Trophoblast cell (in vitro differentiated cells and primary cell): ENCODE measurements around the gene TMEM9.

Experiments
- DNase-seq, 2 donors: peaks; one replicate each; pipeline ENCODE4 v3.0.0-alpha.2; 2016
- H2AFZ ChIP-seq: 2 replicates; pipeline ENCODE4 v1.6.1; 2013; ENCODE audit warnings: low read length, moderate library complexity, mild to moderate bottlenecking; ENCODE audit not compliant: insufficient read depth, poor library complexity
- H2AK5ac ChIP-seq: 2 replicates; pipeline ENCODE4 v1.6.1; 2013; ENCODE audit warnings: mild to moderate bottlenecking, low read length
- H2BK120ac ChIP-seq: 2 replicates; pipeline ENCODE4 v1.6.1; 2013; ENCODE audit warnings: low read length, mild to moderate bottlenecking, moderate library complexity; ENCODE audit not compliant: insufficient read depth, poor library complexity
- H2BK12ac ChIP-seq: 2 replicates; pipeline ENCODE4 v1.6.1; 2013; ENCODE audit warnings: mild to moderate bottlenecking, low read length, moderate library complexity
- H2BK5ac ChIP-seq: 2 replicates; pipeline ENCODE4 v1.6.1; 2013; ENCODE audit warnings: low read length, low read depth, moderate library complexity, mild to moderate bottlenecking; ENCODE audit not compliant: poor library complexity
- H3K14ac ChIP-seq: 2 replicates; pipeline ENCODE4 v1.6.1; 2013; ENCODE audit warnings: mild to moderate bottlenecking, low read length
- H3K18ac ChIP-seq: 2 replicates; pipeline ENCODE4 v1.6.1; 2013; ENCODE audit warnings: mild to moderate bottlenecking, low read length
- H3K23ac ChIP-seq: 2 replicates; pipeline ENCODE4 v1.6.1; 2013; ENCODE audit warnings: low read length
- H3K27ac ChIP-seq: 2 replicates; pipeline ENCODE4 v1.5.1; 2013; ENCODE audit warnings: low read depth, mild to moderate bottlenecking, inconsistent platforms, low read length, moderate library complexity
- H3K27me3 ChIP-seq: 2 replicates; pipeline ENCODE4 v1.6.1; 2013; ENCODE audit warnings: inconsistent platforms, mild to moderate bottlenecking, low read length, moderate library complexity; ENCODE audit not compliant: insufficient read depth
- H3K36me3 ChIP-seq, 2 experiments: 1 replicate in 1 of 2; 2 replicates in 1 of 2; pipeline ENCODE4 v1.6.1; 2013; ENCODE audit warnings: low read length in 2 of 2, mild to moderate bottlenecking in 2 of 2, moderate library complexity in 1 of 2; ENCODE audit not compliant: insufficient read depth in 2 of 2, control insufficient read depth in 1 of 2
- H3K4ac ChIP-seq: 2 replicates; pipeline ENCODE4 v1.6.1; 2013; ENCODE audit warnings: low read depth, mild to moderate bottlenecking, low read length, moderate library complexity
- H3K4me1 ChIP-seq, 2 experiments: 1 replicate in 1 of 2; 2 replicates in 1 of 2; pipeline ENCODE4 v1.6.1; 2013; ENCODE audit warnings: low read length in 2 of 2, mild to moderate bottlenecking in 2 of 2, moderate library complexity in 1 of 2; ENCODE audit not compliant: insufficient read depth in 2 of 2, control insufficient read depth in 1 of 2
- H3K4me2 ChIP-seq: 2 replicates; pipeline ENCODE4 v1.6.1; 2013; ENCODE audit warnings: inconsistent platforms, mild to moderate bottlenecking, low read length, moderate library complexity
- H3K4me3 ChIP-seq: 2 replicates; pipeline ENCODE4 v1.5.1; 2013; ENCODE audit warnings: mild to moderate bottlenecking, low read depth, low read length, inconsistent platforms
- H3K79me1 ChIP-seq: one replicate; pipeline ENCODE4 v1.6.1; 2013; ENCODE audit warnings: low read length
- H3K79me2 ChIP-seq: 2 replicates; pipeline ENCODE4 v1.6.1; 2013; ENCODE audit warnings: low read length, mild to moderate bottlenecking; ENCODE audit not compliant: control insufficient read depth, insufficient read depth, poor library complexity
- H3K9ac ChIP-seq: 2 replicates; pipeline ENCODE4 v1.6.1; 2013; ENCODE audit warnings: mild to moderate bottlenecking, low read length
- H3K9me3 ChIP-seq: 2 replicates; pipeline ENCODE4 v1.6.1; 2013; ENCODE audit warnings: low read depth, mild to moderate bottlenecking, control low read depth, inconsistent platforms, low read length; ENCODE audit not compliant: insufficient read depth
- H4K12ac ChIP-seq: 2 replicates; pipeline ENCODE4 v1.6.1; 2013; ENCODE audit warnings: low read depth, mild to moderate bottlenecking, low read length, moderate library complexity
- H4K8ac ChIP-seq: 2 replicates; pipeline ENCODE4 v1.6.1; 2013; ENCODE audit warnings: low read depth, mild to moderate bottlenecking, low read length, moderate library complexity
- H4K91ac ChIP-seq: one replicate; pipeline ENCODE4 v1.6.1; 2013; ENCODE audit warnings: low read depth, mild to moderate bottlenecking, low read length, moderate library complexity
- WGBS: extraction: QIAGEN DNeasy Blood & Tissue Kit; methylation state at CpG from one replicate; pipeline ENCODE4 v1.1.7; 2013; ENCODE audit warnings: missing lambda C conversion rate; ENCODE audit not compliant: insufficient read length, insufficient coverage; ENCODE audit errors: extremely low coverage; 5-methylcytosine and 5-hydroxymethylcytosine counted together

The TMEM9 gene

DNA sequence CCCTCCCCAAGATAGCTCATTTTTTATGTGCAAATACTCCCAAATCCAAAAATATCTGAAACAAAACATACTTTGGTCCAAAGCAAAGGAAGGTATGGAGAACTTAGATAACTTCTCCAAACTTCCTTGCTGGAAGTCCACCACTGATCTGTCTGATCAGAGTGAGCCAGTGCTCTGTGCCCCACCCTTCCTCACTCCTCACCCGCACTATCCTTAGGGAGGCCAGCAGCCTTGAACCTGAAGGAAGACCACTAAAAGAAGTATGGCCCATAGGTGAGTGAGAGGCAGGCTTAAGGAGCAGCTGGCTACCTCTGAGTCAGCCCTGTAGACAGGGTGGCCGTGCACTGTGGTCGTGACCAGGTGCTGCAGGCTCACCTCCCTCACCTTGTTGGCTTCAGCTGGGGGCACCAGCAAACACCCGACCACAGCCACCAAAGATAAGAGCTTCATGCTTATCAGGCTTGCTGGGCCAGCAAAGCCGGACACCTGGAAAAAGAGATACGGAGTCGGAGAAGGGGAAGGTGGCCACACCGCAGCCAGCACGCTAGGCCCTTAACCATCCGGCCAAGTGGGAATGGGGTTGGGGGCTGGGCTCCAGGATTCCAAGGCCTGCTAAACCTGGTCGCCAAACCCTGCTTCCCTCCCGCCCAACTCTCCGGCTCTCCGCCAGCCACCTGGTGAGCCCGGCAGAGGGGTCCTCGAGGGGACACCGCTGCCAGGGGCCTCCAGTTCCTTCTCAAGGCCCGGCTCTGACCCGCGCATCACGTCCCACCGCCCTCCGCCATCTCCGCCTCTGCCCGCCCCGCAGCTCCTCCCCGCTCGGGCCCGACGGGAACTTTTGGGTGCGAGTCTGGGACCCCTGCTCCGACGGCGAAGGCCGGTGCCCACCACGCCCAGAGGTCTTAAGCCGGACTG, 543 bp downstream of the TMEM9 start:
- Histone ChIP-seq H4K91ac (peak overlapping the region; percentile 56), H2AK5ac (peak overlapping the region; percentile 93), H3K14ac (peak overlapping the region; percentile 88), H2BK5ac (peak overlapping the region; percentile 52), H3K4me2 (peak overlapping the region; percentile 86), H3K27ac (no peak overlapping the region), H3K9ac (peak overlapping the region; percentile 88), H3K36me3 (peaks cover 13 to 28% of the 10 kb centered on the region in 2 experiments), H3K18ac (peak overlapping the region; percentile 60), H3K79me2 (peaks cover 11% of the 10 kb centered on the region), H2BK12ac (peak overlapping the region; percentile 51), H3K4ac (peak overlapping the region; percentile 44), H3K9me3 (no peaks in the 10 kb centered on the region), H2BK120ac (peak overlapping the region; percentile 76), H3K27me3 (no peaks in the 10 kb centered on the region), H4K8ac (peak overlapping the region; percentile 61), H2AFZ (peak overlapping the region; percentile 66), H3K23ac (no peak overlapping the region), H4K12ac (peak overlapping the region; percentile 60), H3K4me1 (peaks cover 9 to 10% of the 10 kb centered on the region in 2 experiments), H3K79me1 (peaks cover 14% of the 10 kb centered on the region), H3K4me3 (peak overlapping the region; percentile 86)
- peak in 1 of 2 donors; percentile 37 for DNase-seq
- no CpG with 5 or more reads among the region's 37 CpGs for WGBS

DNA sequence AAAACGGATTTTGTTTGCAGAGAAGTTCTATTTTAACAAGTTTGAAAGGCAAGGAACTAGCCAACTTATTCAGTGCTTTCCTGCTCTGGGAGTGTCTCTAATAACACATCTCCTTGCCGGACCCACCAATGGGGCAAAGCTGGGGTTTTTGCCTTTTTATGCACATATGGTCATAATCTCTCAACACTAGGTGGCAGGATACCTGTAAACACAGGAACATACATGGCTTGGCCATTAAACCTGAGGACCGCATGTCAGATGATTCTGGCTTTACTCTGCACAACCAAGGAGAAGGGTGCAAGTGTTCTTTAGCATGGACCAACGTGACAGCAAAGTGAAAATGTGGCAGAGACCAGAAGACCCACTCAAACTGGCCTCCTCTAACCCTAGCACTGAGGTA, 4.9 kb downstream of the TMEM9 start:
- Histone ChIP-seq H3K4ac (no peak overlapping the region), H3K9me3 (no peaks in the 10 kb centered on the region), H2BK120ac (no peak overlapping the region), H3K4me1 (peaks cover 3 to 4% of the 10 kb centered on the region in 2 experiments), H4K91ac (no peak overlapping the region), H3K18ac (no peak overlapping the region), H3K27me3 (no peaks in the 10 kb centered on the region), H3K4me2 (no peak overlapping the region), H2AFZ (no peak overlapping the region), H3K27ac (no peak overlapping the region), H2BK5ac (no peak overlapping the region), H3K79me1 (peaks cover 8% of the 10 kb centered on the region), H4K12ac (no peak overlapping the region), H3K14ac (no peak overlapping the region), H3K23ac (no peak overlapping the region), H3K79me2 (peaks cover 8% of the 10 kb centered on the region), H2AK5ac (no peak overlapping the region), H3K36me3 (peaks cover 49 to 70% of the 10 kb centered on the region in 2 experiments), H3K4me3 (no peak overlapping the region), H3K9ac (no peak overlapping the region), H2BK12ac (no peak overlapping the region), H4K8ac (no peak overlapping the region)
- no CpG with 5 or more reads among the region's 4 CpGs for WGBS
- DNase-seq, result peak; percentile 19 to 80

DNA sequence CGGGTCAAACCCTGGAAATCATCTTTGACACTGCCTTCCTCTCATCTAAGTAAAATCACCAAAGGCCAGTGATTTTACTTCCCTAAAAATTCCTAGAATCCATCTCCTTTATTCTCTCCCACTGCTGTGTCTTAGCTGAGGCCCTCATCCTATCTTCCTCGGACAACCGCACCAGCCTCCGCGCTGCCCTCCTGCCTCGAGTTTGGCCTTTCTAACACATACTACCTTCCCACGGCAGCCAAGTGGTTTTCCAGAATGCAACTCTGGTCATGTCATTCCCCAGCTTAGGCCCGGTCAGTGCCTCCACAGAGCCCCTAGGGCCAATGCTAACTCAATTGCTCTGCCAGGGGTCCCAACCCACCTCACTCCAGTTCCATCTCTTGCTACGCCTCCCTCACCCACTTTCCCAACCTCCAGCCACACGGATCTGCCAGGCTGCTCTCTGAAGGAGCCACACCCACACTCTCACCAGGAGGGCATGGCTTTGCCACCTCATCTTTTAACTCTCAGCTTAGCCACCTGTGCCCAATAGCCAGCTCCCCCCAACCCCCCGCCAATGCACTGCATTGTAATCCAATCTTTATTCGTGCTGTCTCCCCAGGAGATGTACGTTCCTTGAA, 6.8 kb downstream of the TMEM9 start:
- no CpG with 5 or more reads among the region's 13 CpGs for WGBS
- H3K27me3 ChIP-seq, result no peaks in the 10 kb centered on the region
- no peak overlapping the region for H3K4me2 ChIP-seq
- no peak overlapping the region for H3K4ac ChIP-seq
- H3K14ac ChIP-seq, result no peak overlapping the region
- no peaks in the 10 kb centered on the region for H3K4me1 ChIP-seq
- H3K23ac ChIP-seq, result no peak overlapping the region
- H2BK120ac ChIP-seq, result no peak overlapping the region
- H3K27ac ChIP-seq, result no peak overlapping the region
- no peaks in the 10 kb centered on the region for H3K79me2 ChIP-seq
- no peak overlapping the region for H3K4me3 ChIP-seq
- no peak for DNase-seq
- H3K9me3 ChIP-seq, result no peaks in the 10 kb centered on the region
- no peaks in the 10 kb centered on the region for H3K79me1 ChIP-seq
- no peak overlapping the region for H2AFZ ChIP-seq
- no peak overlapping the region for H4K91ac ChIP-seq
- H2BK12ac ChIP-seq, result no peak overlapping the region
- no peak overlapping the region for H4K8ac ChIP-seq
- no peak overlapping the region for H3K18ac ChIP-seq
- no peak overlapping the region for H2AK5ac ChIP-seq
- H3K9ac ChIP-seq, result no peak overlapping the region
- peaks cover 66 to 89% of the 10 kb centered on the region in 2 experiments for H3K36me3 ChIP-seq
- no peak overlapping the region for H2BK5ac ChIP-seq
- H4K12ac ChIP-seq, result no peak overlapping the region

GRCh38 chr1:201146626-201147390, 7.5 kb downstream of the TMEM9 start:
- no peak overlapping the region for H3K4ac ChIP-seq
- H3K9me3 ChIP-seq, result no peaks in the 10 kb centered on the region
- WGBS, result no CpG with 5 or more reads among the region's 17 CpGs
- no peak overlapping the region for H3K27ac ChIP-seq
- DNase-seq, result no peak
- H2AFZ ChIP-seq, result no peak overlapping the region
- H3K14ac ChIP-seq, result no peak overlapping the region
- no peak overlapping the region for H2BK5ac ChIP-seq
- no peaks in the 10 kb centered on the region for H3K79me1 ChIP-seq
- H2BK120ac ChIP-seq, result no peak overlapping the region
- H2AK5ac ChIP-seq, result no peak overlapping the region
- H3K18ac ChIP-seq, result no peak overlapping the region
- H3K23ac ChIP-seq, result no peak overlapping the region
- no peak overlapping the region for H3K4me2 ChIP-seq
- H3K79me2 ChIP-seq, result no peaks in the 10 kb centered on the region
- H3K9ac ChIP-seq, result no peak overlapping the region
- peaks cover 68 to 92% of the 10 kb centered on the region in 2 experiments for H3K36me3 ChIP-seq
- no peak overlapping the region for H4K8ac ChIP-seq
- no peak overlapping the region for H4K91ac ChIP-seq
- H4K12ac ChIP-seq, result no peak overlapping the region
- H3K27me3 ChIP-seq, result no peaks in the 10 kb centered on the region
- no peak overlapping the region for H3K4me3 ChIP-seq
- H3K4me1 ChIP-seq, result no peaks in the 10 kb centered on the region
- no peak overlapping the region for H2BK12ac ChIP-seq
